Upper lobe of right lung (tissue), 1 donor: ENCODE measurements around the gene NEGR1. TPM values are rescaled to one million over a fixed set of nuclear protein-coding genes. Genes with fewer than 3 reads are reported as not detected.

Experiments
- ATAC-seq: fragments of 200-7000 bp; cut with Tn5 transposase; one replicate; pipeline ENCODE4 v1.9.1; 2020; ENCODE audit warnings: mild to moderate bottlenecking, moderate library complexity
- DNase-seq: peaks from one replicate; pipeline ENCODE4 v3.0.0-alpha.2; 2020
- H3K27ac ChIP-seq: fragments of 200-600 bp; one replicate; pipeline ENCODE4 v1.8.0; 2022
- H3K27me3 ChIP-seq: fragments of 200-600 bp; one replicate; pipeline ENCODE4 v1.8.0; 2022; ENCODE audit warnings: mild to moderate bottlenecking
- H3K36me3 ChIP-seq: fragments of 200-600 bp; one replicate; pipeline ENCODE4 v1.8.0; 2022
- H3K4me1 ChIP-seq: fragments of 200-600 bp; one replicate; pipeline ENCODE4 v1.8.0; 2022
- H3K4me3 ChIP-seq: fragments of 200-600 bp; one replicate; pipeline ENCODE4 v1.8.0; 2022; ENCODE audit warnings: mild to moderate bottlenecking
- H3K9me3 ChIP-seq: fragments of 200-600 bp; one replicate; pipeline ENCODE4 v1.8.0; 2022
- CTCF ChIP-seq: fragments of 200-600 bp; IDR thresholded peaks from one replicate; pipeline ENCODE4 v1.8.0; 2022; ENCODE audit warnings: antibody characterized with exemption
- intact Hi-C: fragments of 100-400 bp; cut with DNase I; formaldehyde crosslinking; loops from one replicate; pipeline ENCODE4 v1.11.0; 2022
- total RNA-seq: library from RNA; stranded (reverse); fragmentation: NEBNext Ultra II Directional; extraction: Animal tissue kit (Norgen Biotek cat#: 25700); gene quantifications from one replicate; pipeline ENCODE4 v1.2.1, GENCODE V29; 2021
- donor health status: DM: no; HTN: yes; CAD: no; lungs with severe emphysema.

NEGR1 gene
- total RNA-seq, 1 donor from 2014 or later: 21.4 TPM

- intact Hi-C loops: no loop called here
These were observed 276.2 kb downstream of the NEGR1 start for GRCh38 chr1:72006092-72006491.

GRCh38 chr1:72003092-72003491 lies 279.2 kb downstream of the NEGR1 start:
- DNase-seq (no peak), ATAC-seq (no peak)
- no peak for TF ChIP-seq CTCF
- H3K4me1 ChIP-seq: no peaks in the 10 kb centered on the region
- no peaks in the 10 kb centered on the region for H3K9me3 ChIP-seq
- no peak overlapping the region for H3K4me3 ChIP-seq
- H3K36me3 ChIP-seq: no peaks in the 10 kb centered on the region
- no peaks in the 10 kb centered on the region for H3K27me3 ChIP-seq
- intact Hi-C loops: no loop called here
- H3K27ac ChIP-seq: no peak overlapping the region

More at GRCh38 chr1:72006092-72006491, 276.2 kb downstream of the NEGR1 start:
- H3K27me3 ChIP-seq: no peaks in the 10 kb centered on the region
- no peaks in the 10 kb centered on the region for H3K36me3 ChIP-seq
- no peaks in the 10 kb centered on the region for H3K4me1 ChIP-seq
- no peak overlapping the region for H3K4me3 ChIP-seq
- no peak overlapping the region for H3K27ac ChIP-seq
- no peak for ATAC-seq
- DNase-seq: no peak
- no peak for TF ChIP-seq CTCF
- no peaks in the 10 kb centered on the region for H3K9me3 ChIP-seq

GRCh38 chr1:72000809-72001208 lies 281.5 kb downstream of the NEGR1 start:
- H3K9me3 ChIP-seq: no peaks in the 10 kb centered on the region
- no peak for TF ChIP-seq CTCF
- H3K27ac ChIP-seq: no peak overlapping the region
- no peak overlapping the region for H3K4me3 ChIP-seq
- DNase-seq (no peak), ATAC-seq (no peak)
- intact Hi-C loops: no loop called here
- no peaks in the 10 kb centered on the region for H3K36me3 ChIP-seq
- no peaks in the 10 kb centered on the region for H3K27me3 ChIP-seq
- H3K4me1 ChIP-seq: no peaks in the 10 kb centered on the region

- H3K4me1 ChIP-seq: no peaks in the 10 kb centered on the region
These were observed 287.7 kb downstream of the NEGR1 start for GRCh38 chr1:71994646-71995045.

GRCh38 chr1:71987181-71987580 lies 295.2 kb downstream of the NEGR1 start:
- no peaks in the 10 kb centered on the region for H3K27me3 ChIP-seq
- H3K36me3 ChIP-seq: no peaks in the 10 kb centered on the region
- H3K27ac ChIP-seq: no peak overlapping the region
- no peak overlapping the region for H3K4me3 ChIP-seq
- no peaks in the 10 kb centered on the region for H3K9me3 ChIP-seq
- DNase-seq (no peak), ATAC-seq (no peak)
- TF ChIP-seq CTCF: no peak
- H3K4me1 ChIP-seq: no peaks in the 10 kb centered on the region
- intact Hi-C loops: no loop called here

More at GRCh38 chr1:71994646-71995045, 287.7 kb downstream of the NEGR1 start:
- Histone ChIP-seq H3K4me3 (no peak overlapping the region), H3K27ac (no peak overlapping the region), H3K9me3 (no peaks in the 10 kb centered on the region), H3K36me3 (no peaks in the 10 kb centered on the region), H3K27me3 (no peaks in the 10 kb centered on the region)
- DNase-seq (no peak), ATAC-seq (no peak)
- intact Hi-C loops: no loop called here
- TF ChIP-seq CTCF: no peak

- H3K27me3 ChIP-seq: no peaks in the 10 kb centered on the region
- H3K4me3 ChIP-seq: no peak overlapping the region
- H3K4me1 ChIP-seq: no peaks in the 10 kb centered on the region
- intact Hi-C loops: no loop called here
- no peaks in the 10 kb centered on the region for H3K36me3 ChIP-seq
- no peak for ATAC-seq
- H3K27ac ChIP-seq: no peak overlapping the region
- no peak for TF ChIP-seq CTCF
- no peaks in the 10 kb centered on the region for H3K9me3 ChIP-seq
- no peak for DNase-seq
These were observed 296.2 kb downstream of the NEGR1 start for GRCh38 chr1:71986160-71986559.
